ENCODE data around the gene TANK.

DNA sequence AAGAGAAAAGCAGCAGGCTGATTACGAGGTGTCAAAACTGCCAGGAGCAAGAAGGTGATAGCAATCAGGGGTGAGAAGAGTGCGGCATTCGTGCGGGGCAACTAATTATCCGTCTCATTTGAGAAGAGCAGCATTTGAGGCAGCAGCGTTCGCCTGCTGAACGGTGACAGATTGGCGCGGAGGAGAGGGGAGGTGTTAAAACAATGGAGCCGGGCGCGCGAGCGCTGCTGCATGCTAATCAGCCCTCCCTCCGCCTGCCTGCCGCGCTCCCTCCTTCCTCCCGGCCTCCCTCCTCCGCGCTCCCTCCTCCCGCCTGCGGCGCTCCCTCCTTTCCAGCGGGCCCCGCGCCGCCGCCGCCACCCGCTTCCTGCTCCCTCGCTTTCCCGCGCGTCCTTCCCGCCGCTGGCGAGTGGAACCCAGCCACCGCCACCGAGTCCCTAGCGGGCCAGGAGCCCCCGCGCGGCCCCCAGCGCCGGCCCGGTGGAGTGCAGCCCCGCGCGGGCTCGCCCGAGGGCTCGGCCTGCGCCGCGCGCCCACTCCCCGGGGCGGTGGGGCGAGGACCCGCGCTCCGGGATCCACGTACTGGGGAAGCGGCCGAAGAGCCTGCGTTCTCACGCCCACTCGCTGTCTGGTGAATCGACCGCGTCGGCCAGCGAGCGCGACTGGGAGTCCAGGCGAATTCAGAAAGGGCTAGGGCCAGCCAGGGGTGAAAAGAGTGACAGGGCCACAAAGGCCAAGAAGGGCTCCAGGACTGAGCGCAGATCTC is 78.5 kb downstream of the TANK start:
- no peak for TF ChIP-seq POLR2A (IDR thresholded peaks at IDR 0.05)
- peak in 1 of 6 experiments; percentile 8 for TF ChIP-seq CTCF (IDR thresholded peaks at IDR 0.05)

All from Peyer's patch (tissue), 4 donors.